Fibroblast of lung (primary cell): Measurements from ENCODE around the gene SRPK1. TPM values are rescaled to one million over a fixed set of nuclear protein-coding genes. Genes with fewer than 3 reads are reported as not detected.
"Not testable (repeated sequence)": the region's sequence is repeated elsewhere in the genome, so short reads cannot be mapped to it uniquely, and the experiment has no call there.

Experiments
- DNase-seq, 2 donors: peaks; one replicate each; pipeline versions ENCODE4 v3.0.0 to v3.0.0-alpha.2; 2010; ENCODE audit warnings: low read depth in 2 of 2
- H2AFZ ChIP-seq: 2 replicates; pipeline ENCODE4 v1.5.1; 2012; ENCODE audit warnings: low read length, control low read depth, inconsistent platforms
- H3K27ac ChIP-seq: 2 replicates; pipeline ENCODE4 v1.5.1; 2011; ENCODE audit warnings: low read length, control low read depth; ENCODE audit not compliant: insufficient read depth
- H3K27me3 ChIP-seq: 2 replicates; pipeline ENCODE4 v1.5.1; 2011; ENCODE audit warnings: mild to moderate bottlenecking, low read length; ENCODE audit not compliant: control insufficient read depth, insufficient read depth
- H3K36me3 ChIP-seq: 2 replicates; pipeline ENCODE4 v1.5.1; 2011; ENCODE audit warnings: low read length; ENCODE audit not compliant: control insufficient read depth, insufficient read depth
- H3K4me1 ChIP-seq: 2 replicates; pipeline ENCODE4 v1.5.1; 2011; ENCODE audit warnings: low read length; ENCODE audit not compliant: control insufficient read depth, insufficient read depth; ENCODE audit errors: extremely low read depth
- H3K4me2 ChIP-seq: 2 replicates; pipeline ENCODE4 v1.5.1; 2011; ENCODE audit warnings: low read length, control low read depth; ENCODE audit not compliant: insufficient read depth; ENCODE audit errors: extremely low read depth
- H3K4me3 ChIP-seq, 4 experiments: fragments of 200-600 bp in 1 of 4; sonication (generic) in 1 of 4; replicated peaks in 1 of 4; 2 replicates each; pipeline ENCODE4 v1.5.1; 2011 to 2016; ENCODE audit warnings: low read length in 4 of 4, low read depth in 3 of 4, mild to moderate bottlenecking in 3 of 4, control low read depth in 2 of 4, inconsistent platforms in 1 of 4, mixed read lengths in 1 of 4; ENCODE audit not compliant: insufficient read depth in 1 of 4; ENCODE audit errors: control extremely low read depth in 1 of 4
- H3K79me2 ChIP-seq: 2 replicates; pipeline ENCODE4 v1.5.1; 2012; ENCODE audit warnings: mild to moderate bottlenecking, low read length, inconsistent platforms; ENCODE audit not compliant: control insufficient read depth, insufficient read depth
- H3K9ac ChIP-seq: 2 replicates; pipeline ENCODE4 v1.5.1; 2011; ENCODE audit warnings: mild to moderate bottlenecking, low read length, control low read depth; ENCODE audit not compliant: insufficient read depth
- H3K9me3 ChIP-seq: 2 replicates; pipeline ENCODE4 v1.5.1; 2012; ENCODE audit warnings: low read depth, low read length; ENCODE audit not compliant: control insufficient read depth, insufficient read depth
- H4K20me1 ChIP-seq: 2 replicates; pipeline ENCODE4 v1.5.1; 2011; ENCODE audit warnings: low read length; ENCODE audit not compliant: control insufficient read depth, insufficient read depth; ENCODE audit errors: extremely low read depth
- CTCF ChIP-seq, 2 donors: IDR thresholded peaks in 1 of 2; conservative IDR thresholded peaks in 1 of 2; 1 replicate in 1 of 2; 2 replicates in 1 of 2; pipeline ENCODE4 v1.5.1; 2011 to 2012; ENCODE audit warnings: low read length in 2 of 2, control low read depth in 1 of 2, inconsistent platforms in 1 of 2, low read depth in 1 of 2, mild to moderate bottlenecking in 1 of 2
- EZH2 ChIP-seq: IDR thresholded peaks from 2 replicates; pipeline ENCODE4 v1.5.1; 2012; ENCODE audit warnings: low read length, control low read depth, mild to moderate bottlenecking; ENCODE audit errors: missing control alignments
- polyA plus RNA-seq, 2 donors: library from polyadenylated mRNA; depleted of rRNA in 1 of 2; stranded (reverse) in 1 of 2; unstranded in 1 of 2; fragments of >200 nt; gene quantifications; 2 replicates each; pipeline ENCODE4 v1.2.1, GENCODE V29; 2011 to 2012; ENCODE audit warnings: missing spikeins in 1 of 2
- total RNA-seq: library from RNA; depleted of rRNA; stranded (reverse); fragments of >200 nt; gene quantifications from 2 replicates; pipeline ENCODE4 v1.2.1, GENCODE V29; 2014

SRPK1 gene
- total and polyA plus RNA-seq, 2 donors (not counting 1 experiment from before 2014, with no cell fraction given), result 22.2 to 44.8 TPM

GRCh38 chr6:35919085-35919826, 1.6 kb downstream of the SRPK1 start:
- DNase-seq, result peak; percentile 40 to 56

GRCh38 chr6:35916893-35917292, 4.0 kb downstream of the SRPK1 start:
- not testable (repeated sequence) for H3K27me3 ChIP-seq, H3K9ac ChIP-seq, H3K36me3 ChIP-seq, DNase-seq, H3K27ac ChIP-seq, H2AFZ ChIP-seq, H3K4me1 ChIP-seq, H3K4me3 ChIP-seq, H3K9me3 ChIP-seq, H4K20me1 ChIP-seq, H3K4me2 ChIP-seq
- peaks cover 43% of the 10 kb centered on the region for H3K79me2 ChIP-seq

More at GRCh38 chr6:35919085-35919826, 1.6 kb downstream of the SRPK1 start:
- no peaks in the 10 kb centered on the region for H3K4me1 ChIP-seq
- H4K20me1 ChIP-seq, result no peaks in the 10 kb centered on the region
- no peak for TF ChIP-seq EZH2
- TF ChIP-seq CTCF (conservative IDR thresholded peaks at IDR 0.05 in 1 of 2, IDR thresholded peaks at IDR 0.05 in 1 of 2; ENCODE audit: low read depth in 1 of 2, low read length in 2 of 2), result no peak
- peaks cover 40% of the 10 kb centered on the region for H3K79me2 ChIP-seq
- peak overlapping the region; percentile 57 to 75 (median 68) for H3K4me3 ChIP-seq
- no peak overlapping the region for H3K27ac ChIP-seq
- peak overlapping the region; percentile 4 for H2AFZ ChIP-seq
- peak overlapping the region; percentile 87 for H3K4me2 ChIP-seq
- H3K9me3 ChIP-seq, result no peaks in the 10 kb centered on the region
- H3K27me3 ChIP-seq, result no peaks in the 10 kb centered on the region
- H3K36me3 ChIP-seq, result no peaks in the 10 kb centered on the region
- H3K9ac ChIP-seq, result no peak overlapping the region

GRCh38 chr6:35916056-35916455, 4.8 kb downstream of the SRPK1 start:
- H3K4me3 ChIP-seq, result no peak overlapping the region
- H3K27me3 ChIP-seq, result no peaks in the 10 kb centered on the region
- no peaks in the 10 kb centered on the region for H3K4me1 ChIP-seq
- no peak for DNase-seq
- H4K20me1 ChIP-seq, result no peaks in the 10 kb centered on the region
- H2AFZ ChIP-seq, result no peak overlapping the region
- peaks cover 43% of the 10 kb centered on the region for H3K79me2 ChIP-seq
- H3K9ac ChIP-seq, result no peak overlapping the region
- TF ChIP-seq EZH2, result no peak
- no peak for TF ChIP-seq CTCF (conservative IDR thresholded peaks at IDR 0.05 in 1 of 2, IDR thresholded peaks at IDR 0.05 in 1 of 2; ENCODE audit: low read depth in 1 of 2, low read length in 2 of 2)
- no peak overlapping the region for H3K4me2 ChIP-seq
- no peak overlapping the region for H3K27ac ChIP-seq
- H3K36me3 ChIP-seq, result no peaks in the 10 kb centered on the region
- no peaks in the 10 kb centered on the region for H3K9me3 ChIP-seq
